Fibroblast of lung (primary cell): Measurements from ENCODE around the gene EEIG1. TPM values are rescaled to one million over a fixed set of nuclear protein-coding genes. Genes with fewer than 3 reads are reported as not detected.
"Not testable (repeated sequence)": the region's sequence is repeated elsewhere in the genome, so short reads cannot be mapped to it uniquely, and the experiment has no call there.

Experiments
- DNase-seq, 2 donors: peaks; one replicate each; pipeline versions ENCODE4 v3.0.0 to v3.0.0-alpha.2; 2010; ENCODE audit warnings: low read depth in 2 of 2
- H2AFZ ChIP-seq: 2 replicates; pipeline ENCODE4 v1.5.1; 2012; ENCODE audit warnings: low read length, control low read depth, inconsistent platforms
- H3K27ac ChIP-seq: 2 replicates; pipeline ENCODE4 v1.5.1; 2011; ENCODE audit warnings: low read length, control low read depth; ENCODE audit not compliant: insufficient read depth
- H3K27me3 ChIP-seq: 2 replicates; pipeline ENCODE4 v1.5.1; 2011; ENCODE audit warnings: mild to moderate bottlenecking, low read length; ENCODE audit not compliant: control insufficient read depth, insufficient read depth
- H3K36me3 ChIP-seq: 2 replicates; pipeline ENCODE4 v1.5.1; 2011; ENCODE audit warnings: low read length; ENCODE audit not compliant: control insufficient read depth, insufficient read depth
- H3K4me1 ChIP-seq: 2 replicates; pipeline ENCODE4 v1.5.1; 2011; ENCODE audit warnings: low read length; ENCODE audit not compliant: control insufficient read depth, insufficient read depth; ENCODE audit errors: extremely low read depth
- H3K4me2 ChIP-seq: 2 replicates; pipeline ENCODE4 v1.5.1; 2011; ENCODE audit warnings: low read length, control low read depth; ENCODE audit not compliant: insufficient read depth; ENCODE audit errors: extremely low read depth
- H3K4me3 ChIP-seq, 4 experiments: fragments of 200-600 bp in 1 of 4; sonication (generic) in 1 of 4; replicated peaks in 1 of 4; 2 replicates each; pipeline ENCODE4 v1.5.1; 2011 to 2016; ENCODE audit warnings: low read length in 4 of 4, low read depth in 3 of 4, mild to moderate bottlenecking in 3 of 4, control low read depth in 2 of 4, inconsistent platforms in 1 of 4, mixed read lengths in 1 of 4; ENCODE audit not compliant: insufficient read depth in 1 of 4; ENCODE audit errors: control extremely low read depth in 1 of 4
- H3K79me2 ChIP-seq: 2 replicates; pipeline ENCODE4 v1.5.1; 2012; ENCODE audit warnings: mild to moderate bottlenecking, low read length, inconsistent platforms; ENCODE audit not compliant: control insufficient read depth, insufficient read depth
- H3K9ac ChIP-seq: 2 replicates; pipeline ENCODE4 v1.5.1; 2011; ENCODE audit warnings: mild to moderate bottlenecking, low read length, control low read depth; ENCODE audit not compliant: insufficient read depth
- H3K9me3 ChIP-seq: 2 replicates; pipeline ENCODE4 v1.5.1; 2012; ENCODE audit warnings: low read depth, low read length; ENCODE audit not compliant: control insufficient read depth, insufficient read depth
- H4K20me1 ChIP-seq: 2 replicates; pipeline ENCODE4 v1.5.1; 2011; ENCODE audit warnings: low read length; ENCODE audit not compliant: control insufficient read depth, insufficient read depth; ENCODE audit errors: extremely low read depth
- CTCF ChIP-seq, 2 donors: IDR thresholded peaks in 1 of 2; conservative IDR thresholded peaks in 1 of 2; 1 replicate in 1 of 2; 2 replicates in 1 of 2; pipeline ENCODE4 v1.5.1; 2011 to 2012; ENCODE audit warnings: low read length in 2 of 2, control low read depth in 1 of 2, inconsistent platforms in 1 of 2, low read depth in 1 of 2, mild to moderate bottlenecking in 1 of 2
- EZH2 ChIP-seq: IDR thresholded peaks from 2 replicates; pipeline ENCODE4 v1.5.1; 2012; ENCODE audit warnings: low read length, control low read depth, mild to moderate bottlenecking; ENCODE audit errors: missing control alignments
- polyA plus RNA-seq, 2 donors: library from polyadenylated mRNA; depleted of rRNA in 1 of 2; stranded (reverse) in 1 of 2; unstranded in 1 of 2; fragments of >200 nt; gene quantifications; 2 replicates each; pipeline ENCODE4 v1.2.1, GENCODE V29; 2011 to 2012; ENCODE audit warnings: missing spikeins in 1 of 2
- total RNA-seq: library from RNA; depleted of rRNA; stranded (reverse); fragments of >200 nt; gene quantifications from 2 replicates; pipeline ENCODE4 v1.2.1, GENCODE V29; 2014

Gene EEIG1
- total and polyA plus RNA-seq, 2 donors (not counting 1 experiment from before 2014, with no cell fraction given): 12.8 to 13.2 TPM

- H3K9ac ChIP-seq: no peak overlapping the region
- no peaks in the 10 kb centered on the region for H3K79me2 ChIP-seq
- H4K20me1 ChIP-seq: no peaks in the 10 kb centered on the region
- TF ChIP-seq CTCF (conservative IDR thresholded peaks at IDR 0.05 in 1 of 2, IDR thresholded peaks at IDR 0.05 in 1 of 2; ENCODE audit: low read depth in 1 of 2, low read length in 2 of 2): no peak
- no peak for TF ChIP-seq EZH2
- no peak overlapping the region for H3K4me2 ChIP-seq
- H2AFZ ChIP-seq: no peak overlapping the region
- H3K27me3 ChIP-seq: no peaks in the 10 kb centered on the region
- no peak overlapping the region for H3K4me3 ChIP-seq
- H3K9me3 ChIP-seq: no peaks in the 10 kb centered on the region
- DNase-seq: no peak
- no peaks in the 10 kb centered on the region for H3K36me3 ChIP-seq
- no peaks in the 10 kb centered on the region for H3K4me1 ChIP-seq
- no peak overlapping the region for H3K27ac ChIP-seq
Measured at GRCh38 chr9:128026255-128026772, 45.5 kb upstream of the EEIG1 start.

- DNase-seq: no peak
- Histone ChIP-seq H3K4me2 (no peak overlapping the region), H3K4me1 (no peaks in the 10 kb centered on the region), H3K27me3 (no peaks in the 10 kb centered on the region), H3K4me3 (no peak overlapping the region), H3K79me2 (no peaks in the 10 kb centered on the region), H3K27ac (no peak overlapping the region), H3K9me3 (no peaks in the 10 kb centered on the region), H3K36me3 (no peaks in the 10 kb centered on the region), H2AFZ (no peak overlapping the region), H4K20me1 (no peaks in the 10 kb centered on the region), H3K9ac (no peak overlapping the region)
- TF ChIP-seq CTCF (conservative IDR thresholded peaks at IDR 0.05 in 1 of 2, IDR thresholded peaks at IDR 0.05 in 1 of 2; ENCODE audit: low read depth in 1 of 2, low read length in 2 of 2) (no peak), EZH2 (no peak)
Measured at GRCh38 chr9:128025736-128026135, 44.9 kb upstream of the EEIG1 start.

GRCh38 chr9:128024761-128025308 is 44.0 kb upstream of the EEIG1 start:
- H3K4me2 ChIP-seq: no peak overlapping the region
- H3K79me2 ChIP-seq: no peaks in the 10 kb centered on the region
- no peak overlapping the region for H2AFZ ChIP-seq
- H3K9me3 ChIP-seq: no peaks in the 10 kb centered on the region
- H3K9ac ChIP-seq: no peak overlapping the region
- no peaks in the 10 kb centered on the region for H3K4me1 ChIP-seq
- no peak for TF ChIP-seq EZH2
- TF ChIP-seq CTCF (conservative IDR thresholded peaks at IDR 0.05 in 1 of 2, IDR thresholded peaks at IDR 0.05 in 1 of 2; ENCODE audit: low read depth in 1 of 2, low read length in 2 of 2): no peak
- no peaks in the 10 kb centered on the region for H3K27me3 ChIP-seq
- no peak for DNase-seq
- H4K20me1 ChIP-seq: no peaks in the 10 kb centered on the region
- H3K4me3 ChIP-seq: no peak overlapping the region
- no peak overlapping the region for H3K27ac ChIP-seq
- H3K36me3 ChIP-seq: no peaks in the 10 kb centered on the region

- not testable (repeated sequence) for DNase-seq, H3K27me3 ChIP-seq, H3K4me1 ChIP-seq, H3K36me3 ChIP-seq, H3K4me2 ChIP-seq, H3K4me3 ChIP-seq, H3K27ac ChIP-seq, H3K79me2 ChIP-seq, H3K9ac ChIP-seq, H2AFZ ChIP-seq, H3K9me3 ChIP-seq, H4K20me1 ChIP-seq
Measured at GRCh38 chr9:128023671-128024070, 42.9 kb upstream of the EEIG1 start.
